ENCODE results near the gene CNTNAP1. TPM values are rescaled to one million over a fixed set of nuclear protein-coding genes. Genes with fewer than 3 reads are reported as not detected.
A peak's percentile ranks its signal among the peaks of the same experiment; 100 is the strongest.

CNTNAP1 gene
- total and polyA plus RNA-seq, 10 of the 15 experiments (the other 5 are each of a cell fraction or from before 2014, with no cell fraction given): 0.95 to 29.9 (median 10.4) TPM

DNA sequence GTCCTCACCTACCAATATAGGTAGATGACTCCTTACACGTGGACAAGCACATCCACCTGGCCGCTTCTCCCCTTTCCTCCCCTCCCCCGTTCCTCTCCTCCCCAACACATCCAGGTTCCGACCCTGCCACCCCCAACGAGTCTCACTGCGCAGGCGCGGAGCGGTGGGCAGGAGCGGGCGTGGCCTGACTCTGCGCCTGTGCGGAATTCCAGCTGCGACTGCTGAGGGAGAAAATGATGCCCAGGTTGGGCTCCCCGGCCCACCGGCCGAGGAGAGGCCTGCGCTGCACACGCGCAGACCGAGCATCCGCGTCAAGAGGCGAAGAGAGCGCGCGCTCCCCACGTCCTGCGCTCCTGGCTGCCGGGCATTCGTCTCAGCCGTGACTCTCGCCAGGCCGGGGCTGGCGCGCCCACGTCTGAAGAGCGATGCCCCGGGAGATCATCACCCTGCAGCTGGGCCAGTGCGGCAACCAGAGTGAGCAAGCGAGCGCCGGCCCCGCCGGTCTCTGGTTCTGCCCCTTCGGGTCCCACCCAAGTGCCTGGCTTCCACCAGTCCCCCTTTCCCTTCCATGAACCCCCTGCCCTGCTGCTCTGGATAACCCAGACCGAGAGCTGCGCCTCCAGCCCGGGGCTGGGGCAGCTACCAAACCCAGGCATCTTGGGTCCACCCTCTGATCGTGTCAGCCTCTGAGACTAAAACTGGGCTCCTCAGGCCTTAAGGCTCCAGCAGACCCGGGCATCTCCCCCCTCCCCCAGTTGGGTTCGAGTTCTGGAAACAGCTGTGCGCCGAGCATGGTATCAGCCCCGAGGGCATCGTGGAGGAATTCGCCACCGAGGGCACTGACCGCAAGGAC, 23.0 kb upstream of the CNTNAP1 start, which contains the start of gene TUBG2:
Gene TUBG2, plus strand, starts transcription at position 206 of the 853 bp plus-strand sequence. Its CDS starts 220 bp downstream, at position 426.
- ChIA-PET SMC1A (ENCODE audit: uncharacterized antibody, unreplicated experiment) (interaction anchor here (0.8 to 2.0 kb wide), 6 partner anchors 12 to 81 kb away, joined by 3 to 9 read pairs (median 4); no protein-coding TSS in a partner anchor), POLR2A (interaction anchor here (0.6 to 4.9 kb wide), 7 partner anchors 8 to 444 kb away, joined by 3 to 29 read pairs (median 5); partner anchors contain the start of genes PLEKHH3, RETREG3 and TUBG1), CTCF (interaction anchor here (0.7 to 3.4 kb wide), 7 partner anchors 16 to 81 kb away, joined by 3 to 26 read pairs (median 4); partner anchors contain the start of genes PLEKHH3 and PSMC3IP), RAD21 (ENCODE audit: unreplicated experiment) (interaction anchor here (1.0 to 2.0 kb wide), 6 partner anchors 15 to 104 kb away, joined by 4 to 10 read pairs (median 5); partner anchors contain the start of gene PLEKHH3)
- H2AFZ ChIP-seq (ENCODE audit: control insufficient read depth, low read depth, low read length): peak within 1 kb of the TSS; percentile 93
- H3K4me2 ChIP-seq (ENCODE audit: control insufficient read depth, insufficient read depth): peak within 1 kb of the TSS; percentile 91
- peak within 1 kb of the TSS; percentile 77 for H3K4me3 ChIP-seq
- in situ Hi-C loops (cut with MboI): no loop called here
- H4K20me1 ChIP-seq (ENCODE audit: control insufficient read depth, insufficient read depth): no peaks in the 10 kb centered on the region
- peak within 1 kb of the TSS; percentile 42; the same call in 1 of the 2 replicates for H3K27ac ChIP-seq (ENCODE audit: control insufficient read depth, insufficient read depth)
- intact Hi-C loops (cut with micrococcal nuclease; ENCODE audit: unreplicated experiment): loop anchor here (5.0 kb wide), 1 partner anchor 82 kb away; the partner anchor contains the start of gene PSMC3IP
- no TSS peak for BruUV-seq (replicated peaks)
- no peaks in the 10 kb centered on the region for H3K27me3 ChIP-seq (replicated peaks in 1 of 2; ENCODE audit: control insufficient read depth in 2 of 2, insufficient read depth in 2 of 2, low read length in 1 of 2)
- peaks cover 33% of the 10 kb centered on the region for H3K4me1 ChIP-seq (ENCODE audit: control insufficient read depth, insufficient read depth, low read length)
- peak; percentile 73 for ATAC-seq
- WGBS (ENCODE audit: insufficient coverage, insufficient replicate concordance, low lambda C conversion rate, missing lambda C conversion rate): 1% methylated on average over 55 of the region's 59 CpGs
- FAIRE-seq: no peak
- DNase-seq (ENCODE audit: low read depth, low spot score): no peak
- no peaks in the 10 kb centered on the region for H3K9me3 ChIP-seq (replicated peaks; ENCODE audit: control insufficient read depth, insufficient read depth, low read length)
- H3K36me3 ChIP-seq (ENCODE audit: control insufficient read depth in 2 of 2, insufficient read depth in 2 of 2, low read length in 1 of 2): no peaks in the 10 kb centered on the region; a peak in 1 of 4 replicates
- H3K79me2 ChIP-seq (ENCODE audit: control insufficient read depth, insufficient read depth, low read length): peaks cover 3% of the 10 kb centered on the region; the same call in 1 of the 2 replicates
- H3K9ac ChIP-seq (ENCODE audit: control insufficient read depth, insufficient read depth, low read length): peak within 1 kb of the TSS; percentile 55
- TF ChIP-seq POLR2AphosphoS5 (IDR thresholded peaks at IDR 0.05; ENCODE audit: low read length) (no peak), SMAD5 (IDR thresholded peaks at IDR 0.05; ENCODE audit: low read depth) (no peak), TBL1XR1 (IDR thresholded peaks at IDR 0.05; ENCODE audit: low read depth, low read length) (0 out of 2 replicates have a peak, but pooled peaks have one; percentile 55), HDGF (IDR thresholded peaks at IDR 0.05) (peak; percentile 78; the same call in 1 of the 2 replicates), SP1 (IDR thresholded peaks at IDR 0.05; ENCODE audit: low read depth, low read length) (peak; percentile 23), EED (IDR thresholded peaks at IDR 0.05; ENCODE audit: low read depth) (peak; percentile 41; the same call in 1 of the 2 replicates), RUNX3 (IDR thresholded peaks at IDR 0.05; ENCODE audit: low read length) (no peak), SIX5 (IDR thresholded peaks at IDR 0.05; ENCODE audit: low read depth, low read length, severe bottlenecking) (no peak), CHD4 (IDR thresholded peaks at IDR 0.05) (no peak), IKZF1 (conservative IDR thresholded peaks at IDR 0.05) (peak; percentile 95), NR2F1 (conservative IDR thresholded peaks at IDR 0.05) (no peak), ASH2L (IDR thresholded peaks at IDR 0.05; ENCODE audit: borderline replicate concordance, low read depth) (no peak), SIN3A (IDR thresholded peaks at IDR 0.05; ENCODE audit: low read depth, low read length) (no peak), TCF12 (IDR thresholded peaks at IDR 0.05; ENCODE audit: low read depth, low read length) (0 out of 2 replicates have a peak, but pooled peaks have one; percentile 7)
- TF ChIP-seq, protein P1, sequence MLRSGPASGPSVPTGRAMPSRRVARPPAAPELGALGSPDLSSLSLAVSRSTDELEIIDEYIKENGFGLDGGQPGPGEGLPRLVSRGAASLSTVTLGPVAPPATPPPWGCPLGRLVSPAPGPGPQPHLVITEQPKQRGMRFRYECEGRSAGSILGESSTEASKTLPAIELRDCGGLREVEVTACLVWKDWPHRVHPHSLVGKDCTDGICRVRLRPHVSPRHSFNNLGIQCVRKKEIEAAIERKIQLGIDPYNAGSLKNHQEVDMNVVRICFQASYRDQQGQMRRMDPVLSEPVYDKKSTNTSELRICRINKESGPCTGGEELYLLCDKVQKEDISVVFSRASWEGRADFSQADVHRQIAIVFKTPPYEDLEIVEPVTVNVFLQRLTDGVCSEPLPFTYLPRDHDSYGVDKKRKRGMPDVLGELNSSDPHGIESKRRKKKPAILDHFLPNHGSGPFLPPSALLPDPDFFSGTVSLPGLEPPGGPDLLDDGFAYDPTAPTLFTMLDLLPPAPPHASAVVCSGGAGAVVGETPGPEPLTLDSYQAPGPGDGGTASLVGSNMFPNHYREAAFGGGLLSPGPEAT (IDR thresholded peaks at IDR 0.05; ENCODE audit: low read depth): no peak
- TF ChIP-seq, protein P2, sequence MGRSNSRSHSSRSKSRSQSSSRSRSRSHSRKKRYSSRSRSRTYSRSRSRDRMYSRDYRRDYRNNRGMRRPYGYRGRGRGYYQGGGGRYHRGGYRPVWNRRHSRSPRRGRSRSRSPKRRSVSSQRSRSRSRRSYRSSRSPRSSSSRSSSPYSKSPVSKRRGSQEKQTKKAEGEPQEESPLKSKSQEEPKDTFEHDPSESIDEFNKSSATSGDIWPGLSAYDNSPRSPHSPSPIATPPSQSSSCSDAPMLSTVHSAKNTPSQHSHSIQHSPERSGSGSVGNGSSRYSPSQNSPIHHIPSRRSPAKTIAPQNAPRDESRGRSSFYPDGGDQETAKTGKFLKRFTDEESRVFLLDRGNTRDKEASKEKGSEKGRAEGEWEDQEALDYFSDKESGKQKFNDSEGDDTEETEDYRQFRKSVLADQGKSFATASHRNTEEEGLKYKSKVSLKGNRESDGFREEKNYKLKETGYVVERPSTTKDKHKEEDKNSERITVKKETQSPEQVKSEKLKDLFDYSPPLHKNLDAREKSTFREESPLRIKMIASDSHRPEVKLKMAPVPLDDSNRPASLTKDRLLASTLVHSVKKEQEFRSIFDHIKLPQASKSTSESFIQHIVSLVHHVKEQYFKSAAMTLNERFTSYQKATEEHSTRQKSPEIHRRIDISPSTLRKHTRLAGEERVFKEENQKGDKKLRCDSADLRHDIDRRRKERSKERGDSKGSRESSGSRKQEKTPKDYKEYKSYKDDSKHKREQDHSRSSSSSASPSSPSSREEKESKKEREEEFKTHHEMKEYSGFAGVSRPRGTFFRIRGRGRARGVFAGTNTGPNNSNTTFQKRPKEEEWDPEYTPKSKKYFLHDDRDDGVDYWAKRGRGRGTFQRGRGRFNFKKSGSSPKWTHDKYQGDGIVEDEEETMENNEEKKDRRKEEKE (IDR thresholded peaks at IDR 0.05): no peak

Measured in GM12878 (cell line).